Psoas muscle (tissue), 8 donors: ENCODE measurements around the gene CADM3. TPM values are rescaled to one million over a fixed set of nuclear protein-coding genes. Genes with fewer than 3 reads are reported as not detected.

Experiments used
- ATAC-seq, 4 donors: fragments of 200-7000 bp; cut with Tn5 transposase; one replicate each; pipeline ENCODE4 v1.9.1; 2020; ENCODE audit warnings: moderate library complexity in 3 of 4, mild to moderate bottlenecking in 2 of 4
- DNase-seq, 2 donors: peaks; one replicate each; pipeline ENCODE4 v3.0.0-alpha.2; 2020
- H3K27ac ChIP-seq: fragments of 200-600 bp; one replicate; pipeline ENCODE4 v1.8.0; 2022
- H3K27me3 ChIP-seq, 3 donors: fragments of 200-600 bp in 1 of 3; one replicate each; pipeline versions ENCODE4 v1.6.1 to v1.8.0; 2013 to 2022; ENCODE audit warnings: low read length in 2 of 3, mild to moderate bottlenecking in 2 of 3, moderate library complexity in 1 of 3; ENCODE audit not compliant: insufficient read depth in 3 of 3
- H3K36me3 ChIP-seq, 2 donors: fragments of 200-600 bp in 1 of 2; one replicate each; pipeline versions ENCODE4 v1.6.1 to v1.8.0; 2013 to 2022; ENCODE audit warnings: low read depth in 1 of 2, mild to moderate bottlenecking in 1 of 2, moderate library complexity in 1 of 2; ENCODE audit not compliant: insufficient read depth in 1 of 2
- H3K4me1 ChIP-seq: fragments of 200-600 bp; one replicate; pipeline ENCODE4 v1.8.0; 2022
- H3K4me3 ChIP-seq: fragments of 200-600 bp; one replicate; pipeline ENCODE4 v1.8.0; 2022; ENCODE audit warnings: mild to moderate bottlenecking
- H3K9me3 ChIP-seq: fragments of 200-600 bp; one replicate; pipeline ENCODE4 v1.8.0; 2022
- CTCF ChIP-seq: fragments of 200-600 bp; IDR thresholded peaks from one replicate; pipeline ENCODE4 v1.8.0; 2022; ENCODE audit warnings: antibody characterized with exemption
- WGBS, 3 donors: extraction: QIAGEN DNeasy Blood & Tissue Kit; methylation state at CpG; one replicate each; pipeline versions ENCODE4 v1.1.6 to v1.1.7; 2013; 5-methylcytosine and 5-hydroxymethylcytosine counted together
- intact Hi-C, 2 donors: fragments of 100-400 bp; cut with DNase I; formaldehyde crosslinking; loops; one replicate each; pipeline versions ENCODE4 v1.11.0 to v1.14.2; 2022
- long read RNA-seq, 2 donors: library from polyadenylated mRNA; unstranded; transcript quantifications; one replicate each; pipeline ENCODE4 v2.0.0, GENCODE V29; 2021
- polyA plus RNA-seq, 3 donors: library from polyadenylated mRNA; stranded (reverse); fragments of 200-250 nt; gene quantifications; one replicate each; pipeline ENCODE4 v1.2.3, GENCODE V29; 2013
- total RNA-seq, 4 donors: library from RNA; stranded (reverse); fragmentation: NEBNext Ultra II Directional in 2 of 4; extraction: Animal tissue kit (Norgen Biotek cat#: 25700) in 2 of 4; gene quantifications; one replicate each; pipeline versions ENCODE4 v1.2.1 to v1.2.4, GENCODE V29; 2021 to 2023
- donor health status: healthy with polysubstance abuse.
- donor health status: DM: no; HTN: no; CAD: no; lungs with moderate emphysema.
- donor health status: Bipolar disorder and iron deficiency.
- donor health status: healthy.
- donor health status: DM: yes; HTN: yes; CAD: no.
- donor health status: DM: no; HTN: no; CAD: no.
- donor health status: DM: no; HTN: no; CAD: no.
- donor health status: DM: yes; HTN: yes; CAD: no.

The CADM3 gene
- total RNA-seq, result 1 to 10 TPM in 2 of 4 donors, under 1 TPM in 2; 0.89 to 2.2 (median 1.1) TPM
- under 1 TPM; 0.32 to 0.83 (median 0.79) TPM for polyA plus RNA-seq
- long read RNA-seq, donor 1, partial matches to known transcripts, result 0 of 1 reads
- long read RNA-seq, donor 1, other reads (novel, unspliced or antisense), result 0 of 1 reads
- long read RNA-seq, donor 2, result 0 reads

DNA sequence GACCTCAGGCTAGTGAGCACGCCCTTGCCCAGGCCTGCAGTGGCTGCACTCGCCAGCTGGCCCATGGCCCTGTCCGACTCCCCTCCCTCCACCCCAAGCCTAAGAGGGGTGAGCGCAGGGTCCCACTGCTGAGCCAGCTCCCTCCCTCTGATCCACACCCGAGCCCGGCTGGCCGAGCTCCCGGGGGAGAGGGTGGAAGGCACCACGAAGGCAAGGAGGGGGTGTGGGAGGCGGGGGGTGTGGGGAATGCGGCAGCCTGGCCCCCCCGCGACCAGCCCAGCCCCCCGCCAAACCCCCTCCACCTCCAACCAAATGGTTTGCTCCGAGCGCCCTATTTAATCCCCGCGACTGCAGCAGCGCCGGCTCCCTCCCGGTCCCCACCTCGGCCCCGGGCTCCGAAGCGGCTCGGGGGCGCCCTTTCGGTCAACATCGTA lies at the start of gene CADM3:
Gene CADM3 (plus strand): TSS at position 362 of the 434 bp plus-strand sequence. CDS start 151 bp downstream, outside the sequence.
- H3K9me3 ChIP-seq, result no peaks in the 10 kb centered on the region
- H3K4me1 ChIP-seq, result no peaks in the 10 kb centered on the region
- TF ChIP-seq CTCF, result no peak
- peak within 1 kb of the TSS; percentile 45 for H3K4me3 ChIP-seq
- WGBS, 3 donors, result 2 to 3% (median 2%) methylated on average over 9 to 29 of the region's 29 CpGs
- intact Hi-C loops, result no loop called here
- DNase-seq (peak; percentile 21 to 56), ATAC-seq (no peak)
- H3K36me3 ChIP-seq, result no peaks in the 10 kb centered on the region
- H3K27ac ChIP-seq, result no peak within 1 kb of the TSS
- H3K27me3 ChIP-seq, result peaks cover 4 to 59% (median 11%) of the 10 kb centered on the region in 3 donors

- Histone ChIP-seq H3K27ac (no peak overlapping the region), H3K27me3 (no peaks in the 10 kb centered on the region), H3K36me3 (no peaks in the 10 kb centered on the region), H3K9me3 (no peaks in the 10 kb centered on the region), H3K4me1 (no peaks in the 10 kb centered on the region), H3K4me3 (no peak overlapping the region)
- DNase-seq (no peak), ATAC-seq (no peak)
- intact Hi-C loops, result no loop called here
- WGBS, 3 donors, result 28 to 40% (median 34%) methylated on average over 2 of the region's 2 CpGs
- no peak for TF ChIP-seq CTCF
Observed at GRCh38 chr1:159122005-159122621, 49.3 kb upstream of the CADM3 start.

GRCh38 chr1:159123587-159123986 lies 47.8 kb upstream of the CADM3 start:
- H3K9me3 ChIP-seq, result no peaks in the 10 kb centered on the region
- no peaks in the 10 kb centered on the region for H3K27me3 ChIP-seq
- 79 to 85% (median 81%) methylated on average over 5 of the region's 5 CpGs for WGBS, 3 donors
- no peak for DNase-seq
- H3K36me3 ChIP-seq, result no peaks in the 10 kb centered on the region
- no peak overlapping the region for H3K27ac ChIP-seq
- intact Hi-C loops, result no loop called here
- TF ChIP-seq CTCF, result no peak
- no peaks in the 10 kb centered on the region for H3K4me1 ChIP-seq
- ATAC-seq, result no peak
- no peak overlapping the region for H3K4me3 ChIP-seq

DNA sequence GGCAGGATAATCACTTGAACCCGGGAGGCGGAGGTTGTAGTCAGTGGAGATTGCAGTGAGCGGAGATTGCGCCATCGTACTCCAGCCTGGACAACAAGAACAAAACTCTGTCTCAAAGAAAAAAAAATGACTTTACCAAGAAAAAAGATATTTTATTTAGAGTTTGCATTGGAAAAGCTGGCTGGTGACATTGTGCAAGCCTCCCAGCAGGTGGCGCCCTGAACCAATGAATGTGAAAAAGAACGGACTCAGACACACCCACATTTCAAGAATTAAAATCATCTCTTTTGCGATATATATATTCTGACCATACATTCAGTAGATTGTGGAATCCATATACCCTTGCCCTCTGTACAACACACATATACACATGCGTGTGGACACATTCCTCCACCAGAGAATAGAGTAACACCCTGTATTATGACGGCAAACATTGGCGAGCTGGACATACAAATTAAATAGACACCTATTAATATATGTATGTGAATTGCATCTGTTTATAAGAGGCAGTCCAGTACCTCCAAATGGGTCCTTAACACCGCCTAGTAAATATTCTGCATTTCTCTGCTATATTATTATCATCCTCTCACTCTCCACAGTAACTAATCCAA lies 39.0 kb upstream of the CADM3 start:
- Histone ChIP-seq H3K27me3 (peaks cover 0 to 7% (median 2%) of the 10 kb centered on the region in 3 donors), H3K27ac (no peak overlapping the region), H3K36me3 (no peaks in the 10 kb centered on the region), H3K4me1 (no peaks in the 10 kb centered on the region), H3K9me3 (no peaks in the 10 kb centered on the region), H3K4me3 (no peak overlapping the region)
- WGBS, 3 donors, result 55 to 57% (median 56%) methylated on average over 12 of the region's 12 CpGs
- intact Hi-C loops, result loop anchor here in 1 of 2 donors (2.0 to 10.0 kb wide), 3 partner anchors 80 to 875 kb away; no protein-coding TSS in a partner anchor
- ATAC-seq (peak in 2 of 4 donors; percentile 52 to 58), DNase-seq (peak; percentile 44 to 64)
- TF ChIP-seq CTCF, result peak; percentile 80
